Measurements from ENCODE around the gene CRTAC1.

Gene CRTAC1

GRCh38 chr10:97969538-97970079 lies 60.8 kb downstream of the CRTAC1 start:
- in situ Hi-C loops (cut with HindIII; ENCODE audit: low sequenced_read_pairs): no loop called here
- no peak for TF ChIP-seq CTCF (IDR thresholded peaks at IDR 0.05; ENCODE audit: low read depth, low read length, missing control alignments)

GRCh38 chr10:97964748-97965147 lies 65.7 kb downstream of the CRTAC1 start:
- in situ Hi-C loops (cut with HindIII; ENCODE audit: low sequenced_read_pairs): no loop called here
- no peak for TF ChIP-seq CTCF (IDR thresholded peaks at IDR 0.05; ENCODE audit: low read depth, low read length, missing control alignments)
- no peak for DNase-seq (ENCODE audit: low read depth)
- no peak overlapping the region for H3K4me3 ChIP-seq (ENCODE audit: low read depth, low read length)

More at GRCh38 chr10:97969538-97970079, 60.8 kb downstream of the CRTAC1 start:
- no peak overlapping the region for H3K4me3 ChIP-seq (ENCODE audit: low read depth, low read length)
- DNase-seq (ENCODE audit: low read depth): no peak

- TF ChIP-seq CTCF (IDR thresholded peaks at IDR 0.05; ENCODE audit: low read depth, low read length, missing control alignments): no peak
- in situ Hi-C loops (cut with HindIII; ENCODE audit: low sequenced_read_pairs): no loop called here
- no peak overlapping the region for H3K4me3 ChIP-seq (ENCODE audit: low read depth, low read length)
- DNase-seq (ENCODE audit: low read depth): no peak
Measured at GRCh38 chr10:97961945-97962344, 68.5 kb downstream of the CRTAC1 start.

GRCh38 chr10:97960269-97961056 lies 70.0 kb downstream of the CRTAC1 start:
- in situ Hi-C loops (cut with HindIII; ENCODE audit: low sequenced_read_pairs): no loop called here
- no peak for TF ChIP-seq CTCF (IDR thresholded peaks at IDR 0.05; ENCODE audit: low read depth, low read length, missing control alignments)
- no peak for DNase-seq (ENCODE audit: low read depth)
- no peak overlapping the region for H3K4me3 ChIP-seq (ENCODE audit: low read depth, low read length)

- no peak overlapping the region for H3K4me3 ChIP-seq (ENCODE audit: low read depth, low read length)
- in situ Hi-C loops (cut with HindIII; ENCODE audit: low sequenced_read_pairs): no loop called here
- DNase-seq (ENCODE audit: low read depth): no peak
- TF ChIP-seq CTCF (IDR thresholded peaks at IDR 0.05; ENCODE audit: low read depth, low read length, missing control alignments): no peak
Measured at GRCh38 chr10:97949462-97949861, 81.0 kb downstream of the CRTAC1 start.

- no peak for DNase-seq (ENCODE audit: low read depth)
- TF ChIP-seq CTCF (IDR thresholded peaks at IDR 0.05; ENCODE audit: low read depth, low read length, missing control alignments): no peak
- in situ Hi-C loops (cut with HindIII; ENCODE audit: low sequenced_read_pairs): no loop called here
Measured at GRCh38 chr10:97948822-97949221, 81.6 kb downstream of the CRTAC1 start.

More at GRCh38 chr10:97948822-97949221, 81.6 kb downstream of the CRTAC1 start:
- no peak overlapping the region for H3K4me3 ChIP-seq (ENCODE audit: low read depth, low read length)
